ENCODE results near the gene IBTK.

Gene IBTK

DNA sequence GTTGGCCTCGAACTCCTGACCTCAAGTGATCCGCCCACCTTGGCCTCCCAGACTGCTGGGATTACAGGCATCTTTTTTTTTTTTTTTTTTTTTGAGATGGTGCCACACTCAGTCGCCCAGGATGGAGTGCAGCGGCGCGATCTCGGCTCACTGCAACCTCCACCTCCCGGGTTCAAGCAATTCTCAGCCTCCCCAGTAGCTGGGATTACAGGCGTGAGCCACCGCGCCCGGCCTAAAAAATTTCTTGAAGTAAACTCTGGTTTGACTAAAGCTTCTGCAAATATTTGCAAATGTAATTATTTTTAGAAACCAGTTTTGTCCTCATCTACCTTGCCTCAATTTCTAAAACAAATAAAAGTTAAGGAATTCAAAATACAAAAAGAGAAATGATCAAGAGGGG lies 1.2 kb downstream of the IBTK start:
- TF ChIP-seq, protein P1, sequence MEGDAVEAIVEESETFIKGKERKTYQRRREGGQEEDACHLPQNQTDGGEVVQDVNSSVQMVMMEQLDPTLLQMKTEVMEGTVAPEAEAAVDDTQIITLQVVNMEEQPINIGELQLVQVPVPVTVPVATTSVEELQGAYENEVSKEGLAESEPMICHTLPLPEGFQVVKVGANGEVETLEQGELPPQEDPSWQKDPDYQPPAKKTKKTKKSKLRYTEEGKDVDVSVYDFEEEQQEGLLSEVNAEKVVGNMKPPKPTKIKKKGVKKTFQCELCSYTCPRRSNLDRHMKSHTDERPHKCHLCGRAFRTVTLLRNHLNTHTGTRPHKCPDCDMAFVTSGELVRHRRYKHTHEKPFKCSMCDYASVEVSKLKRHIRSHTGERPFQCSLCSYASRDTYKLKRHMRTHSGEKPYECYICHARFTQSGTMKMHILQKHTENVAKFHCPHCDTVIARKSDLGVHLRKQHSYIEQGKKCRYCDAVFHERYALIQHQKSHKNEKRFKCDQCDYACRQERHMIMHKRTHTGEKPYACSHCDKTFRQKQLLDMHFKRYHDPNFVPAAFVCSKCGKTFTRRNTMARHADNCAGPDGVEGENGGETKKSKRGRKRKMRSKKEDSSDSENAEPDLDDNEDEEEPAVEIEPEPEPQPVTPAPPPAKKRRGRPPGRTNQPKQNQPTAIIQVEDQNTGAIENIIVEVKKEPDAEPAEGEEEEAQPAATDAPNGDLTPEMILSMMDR (conservative IDR thresholded peaks at IDR 0.05; ENCODE audit: low read length), result no peak
- no peak for TF ChIP-seq EZH2phosphoT487 (IDR thresholded peaks at IDR 0.05; ENCODE audit: borderline replicate concordance)
- Histone ChIP-seq H3K4me3 (ENCODE audit: low read length, poor library complexity, severe bottlenecking) (peak overlapping the region; percentile 79), H2AFZ (ENCODE audit: low read length) (no peak overlapping the region), H3K36me3 (ENCODE audit: insufficient read depth, low read length) (no peaks in the 10 kb centered on the region), H4K20me1 (ENCODE audit: insufficient read depth, low read length, poor library complexity, severe bottlenecking) (peaks cover 30% of the 10 kb centered on the region), H3K9ac (ENCODE audit: low read depth, low read length, poor library complexity, severe bottlenecking) (peak overlapping the region; percentile 80), H3K9me2 (replicated peaks; ENCODE audit: low read depth, low read length) (no peaks in the 10 kb centered on the region), H3K79me2 (ENCODE audit: insufficient read depth, low read length) (peaks cover 59% of the 10 kb centered on the region), H3K9me3 (ENCODE audit: insufficient read depth, low read depth, low read length) (no peaks in the 10 kb centered on the region), H3F3A (ENCODE audit: low read depth) (no peaks in the 10 kb centered on the region), H3K27me3 (ENCODE audit: insufficient read depth, low read length, poor library complexity, severe bottlenecking) (no peaks in the 10 kb centered on the region), H3K4me1 (ENCODE audit: insufficient read depth, low read length, poor library complexity, severe bottlenecking) (peaks cover 48% of the 10 kb centered on the region), H3K4me2 (ENCODE audit: low read depth, low read length, poor library complexity, severe bottlenecking) (peak overlapping the region; percentile 77)

DNA sequence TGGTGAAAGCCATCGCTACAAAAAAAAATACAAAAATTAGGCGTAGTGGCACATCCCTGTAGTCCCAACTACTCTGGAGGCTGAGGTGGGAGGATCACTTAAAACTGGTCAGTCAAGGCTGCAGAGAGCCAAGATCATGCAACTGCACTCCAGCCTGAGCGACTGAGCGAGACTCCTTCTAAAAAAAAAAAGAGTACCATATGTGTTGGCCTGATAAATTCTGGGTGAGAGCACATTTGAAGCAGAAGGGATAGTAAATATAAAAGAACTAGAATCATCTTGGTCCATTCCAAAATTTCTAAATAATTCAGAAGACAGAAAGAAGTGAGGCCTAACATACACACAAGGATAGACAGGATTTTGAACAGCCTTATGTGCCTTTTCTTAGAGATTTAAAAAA lies 2.2 kb downstream of the IBTK start:
- no peak overlapping the region for H2AFZ ChIP-seq (ENCODE audit: low read length)
- H3K9me3 ChIP-seq (ENCODE audit: insufficient read depth, low read depth, low read length), result no peaks in the 10 kb centered on the region
- peaks cover 30% of the 10 kb centered on the region for H4K20me1 ChIP-seq (ENCODE audit: insufficient read depth, low read length, poor library complexity, severe bottlenecking)
- H3K4me3 ChIP-seq (ENCODE audit: low read length, poor library complexity, severe bottlenecking), result peak overlapping the region; percentile 79
- no peaks in the 10 kb centered on the region for H3K9me2 ChIP-seq (replicated peaks; ENCODE audit: low read depth, low read length)
- peaks cover 55% of the 10 kb centered on the region for H3K4me1 ChIP-seq (ENCODE audit: insufficient read depth, low read length, poor library complexity, severe bottlenecking)
- TF ChIP-seq EZH2phosphoT487 (IDR thresholded peaks at IDR 0.05; ENCODE audit: borderline replicate concordance), result no peak
- TF ChIP-seq, protein P1 (conservative IDR thresholded peaks at IDR 0.05; ENCODE audit: low read length), result no peak
- H3K4me2 ChIP-seq (ENCODE audit: low read depth, low read length, poor library complexity, severe bottlenecking), result peak overlapping the region; percentile 77
- no peaks in the 10 kb centered on the region for H3K36me3 ChIP-seq (ENCODE audit: insufficient read depth, low read length)
- H3K27me3 ChIP-seq (ENCODE audit: insufficient read depth, low read length, poor library complexity, severe bottlenecking), result no peaks in the 10 kb centered on the region
- peaks cover 69% of the 10 kb centered on the region for H3K79me2 ChIP-seq (ENCODE audit: insufficient read depth, low read length)
- H3F3A ChIP-seq (ENCODE audit: low read depth), result no peaks in the 10 kb centered on the region
- H3K9ac ChIP-seq (ENCODE audit: low read depth, low read length, poor library complexity, severe bottlenecking), result peak overlapping the region; percentile 19

DNA sequence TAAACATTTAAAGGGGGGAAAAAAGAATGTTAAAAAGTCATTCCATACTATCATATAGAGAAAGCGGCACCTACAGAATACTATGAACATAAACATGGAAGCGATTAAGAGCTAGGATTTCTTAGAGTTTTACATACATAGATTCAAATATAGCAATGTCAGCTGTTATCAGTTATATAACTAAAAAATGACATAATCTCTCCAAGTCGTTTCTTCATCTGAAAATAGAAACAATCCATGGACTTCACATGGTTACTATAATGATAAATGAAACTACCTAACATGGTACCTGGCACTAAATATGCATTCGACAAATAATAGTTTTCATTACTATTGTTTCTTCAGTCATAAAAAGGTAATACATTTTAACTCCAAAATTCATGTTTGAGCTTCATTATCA lies 3.7 kb downstream of the IBTK start:
- H3K27me3 ChIP-seq (ENCODE audit: insufficient read depth, low read length, poor library complexity, severe bottlenecking), result no peaks in the 10 kb centered on the region
- peak overlapping the region; percentile 77 for H3K4me2 ChIP-seq (ENCODE audit: low read depth, low read length, poor library complexity, severe bottlenecking)
- peaks cover 30% of the 10 kb centered on the region for H4K20me1 ChIP-seq (ENCODE audit: insufficient read depth, low read length, poor library complexity, severe bottlenecking)
- no peak overlapping the region for H2AFZ ChIP-seq (ENCODE audit: low read length)
- H3K9me2 ChIP-seq (replicated peaks; ENCODE audit: low read depth, low read length), result no peaks in the 10 kb centered on the region
- TF ChIP-seq, protein P1 (conservative IDR thresholded peaks at IDR 0.05; ENCODE audit: low read length), result no peak
- H3K4me1 ChIP-seq (ENCODE audit: insufficient read depth, low read length, poor library complexity, severe bottlenecking), result peaks cover 58% of the 10 kb centered on the region
- peak overlapping the region; percentile 79 for H3K4me3 ChIP-seq (ENCODE audit: low read length, poor library complexity, severe bottlenecking)
- H3K9ac ChIP-seq (ENCODE audit: low read depth, low read length, poor library complexity, severe bottlenecking), result peak overlapping the region; percentile 19
- H3K79me2 ChIP-seq (ENCODE audit: insufficient read depth, low read length), result peaks cover 77% of the 10 kb centered on the region
- no peaks in the 10 kb centered on the region for H3K9me3 ChIP-seq (ENCODE audit: insufficient read depth, low read depth, low read length)
- H3K36me3 ChIP-seq (ENCODE audit: insufficient read depth, low read length), result no peaks in the 10 kb centered on the region; the same call in 1 of the 2 replicates
- no peaks in the 10 kb centered on the region for H3F3A ChIP-seq (ENCODE audit: low read depth)

All from Loucy (cell line).